ENCODE results near the gene SBNO2.
"Not testable (repeated sequence)": the region's sequence is repeated elsewhere in the genome, so short reads cannot be mapped to it uniquely, and the experiment has no call there.

SBNO2 gene

DNA sequence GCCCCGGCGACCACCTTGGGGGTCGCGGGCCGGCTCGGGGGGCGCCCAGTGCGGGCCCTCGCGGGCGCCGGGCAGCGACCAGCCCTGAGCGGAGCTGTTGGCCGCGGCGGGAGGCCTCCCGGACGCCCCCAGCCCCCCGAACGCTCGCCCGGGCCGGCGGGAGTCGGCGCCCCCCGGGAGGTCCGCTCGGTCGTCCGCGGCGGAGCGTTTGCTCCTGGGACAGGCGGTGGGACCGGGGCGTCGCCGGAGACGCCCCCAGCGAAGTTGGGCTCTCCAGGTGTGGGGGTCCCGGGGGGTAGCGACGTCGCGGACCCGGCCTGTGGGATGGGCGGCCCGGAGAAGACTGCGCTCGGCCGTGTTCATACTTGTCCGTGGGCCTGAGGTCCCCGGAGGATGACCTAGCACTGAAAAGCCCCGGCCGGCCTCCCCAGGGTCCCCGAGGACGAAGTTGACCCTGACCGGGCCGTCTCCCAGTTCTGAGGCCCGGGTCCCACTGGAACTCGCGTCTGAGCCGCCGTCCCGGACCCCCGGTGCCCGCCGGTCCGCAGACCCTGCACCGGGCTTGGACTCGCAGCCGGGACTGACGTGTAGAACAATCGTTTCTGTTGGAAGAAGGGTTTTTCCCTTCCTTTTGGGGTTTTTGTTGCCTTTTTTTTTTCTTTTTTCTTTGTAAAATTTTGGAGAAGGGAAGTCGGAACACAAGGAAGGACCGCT, 32.2 kb upstream of the SBNO2 start:
- DNase-seq, result no peak

DNA sequence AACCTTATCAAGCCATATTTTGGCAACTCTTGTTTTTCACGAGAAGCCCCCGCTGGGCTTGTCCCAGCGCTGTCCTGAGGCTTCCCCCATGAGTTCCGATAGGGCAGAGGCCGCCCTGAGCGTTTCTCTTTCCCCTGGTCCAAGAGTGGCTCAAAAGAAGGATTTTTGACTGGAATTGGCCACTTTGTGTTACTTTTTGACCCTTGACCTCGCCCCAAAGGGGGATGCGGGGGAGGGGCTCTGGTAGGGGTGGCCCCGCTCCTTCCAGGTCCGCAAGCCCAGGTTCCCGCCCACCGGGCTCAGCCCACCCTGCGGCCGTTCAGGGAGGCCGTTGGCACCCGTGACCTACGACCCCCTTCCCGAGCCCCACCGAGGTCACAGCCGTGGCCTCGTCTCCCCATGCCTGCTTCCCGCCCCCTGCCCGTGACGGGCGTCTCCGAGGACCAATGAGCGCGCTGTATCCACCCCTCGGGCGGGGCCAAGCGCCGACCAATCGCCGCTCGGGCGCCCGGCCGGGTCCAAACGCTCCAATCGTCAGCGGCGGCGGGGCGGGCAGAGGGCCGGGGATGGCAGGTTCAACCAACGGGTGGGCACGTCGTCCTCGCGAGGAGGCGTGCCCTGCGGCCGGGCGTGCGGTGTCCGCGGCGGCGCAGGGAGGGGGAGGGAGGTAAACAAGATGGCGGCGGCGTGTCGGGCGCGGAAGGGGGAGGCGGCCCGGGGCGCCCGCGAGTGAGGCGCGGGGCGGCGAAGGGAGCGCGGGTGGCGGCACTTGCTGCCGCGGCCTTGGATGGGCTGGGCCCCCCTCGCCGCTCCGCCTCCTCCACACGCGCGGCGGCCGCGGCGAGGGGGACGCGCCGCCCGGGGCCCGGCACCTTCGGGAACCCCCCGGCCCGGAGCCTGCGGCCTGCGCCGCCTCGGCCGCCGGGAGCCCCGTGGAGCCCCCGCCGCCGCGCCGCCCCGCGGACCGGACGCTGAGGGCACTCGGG, 31.3 kb upstream of the SBNO2 start, which contains the start of gene STK11:
TSS of gene STK11 (plus strand) at position 665 of the 986 bp plus-strand sequence. CDS start 1,136 bp downstream, outside the sequence.
- DNase-seq, result peak; percentile 98 to 99

DNA sequence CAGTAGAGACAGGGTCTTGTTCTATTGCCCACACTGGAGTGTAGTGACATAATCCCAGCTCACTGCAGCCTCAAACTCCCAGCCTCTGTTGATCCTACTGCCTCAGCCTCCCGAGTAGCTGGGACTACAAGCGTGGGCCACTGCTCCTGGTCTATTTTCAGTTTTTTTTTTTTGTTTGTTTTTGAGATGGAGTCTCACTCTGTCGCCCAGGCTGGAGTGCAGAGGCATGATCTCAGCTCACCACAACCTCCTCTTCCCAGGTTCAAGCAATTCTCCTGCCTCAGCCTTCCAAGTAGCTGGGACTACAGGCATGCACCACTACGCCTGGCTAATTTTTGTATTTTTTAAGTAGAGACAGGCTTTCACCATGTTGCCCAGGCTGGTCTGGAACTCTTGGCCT, 26.5 kb upstream of the SBNO2 start:
- DNase-seq, result not testable (repeated sequence)

DNA sequence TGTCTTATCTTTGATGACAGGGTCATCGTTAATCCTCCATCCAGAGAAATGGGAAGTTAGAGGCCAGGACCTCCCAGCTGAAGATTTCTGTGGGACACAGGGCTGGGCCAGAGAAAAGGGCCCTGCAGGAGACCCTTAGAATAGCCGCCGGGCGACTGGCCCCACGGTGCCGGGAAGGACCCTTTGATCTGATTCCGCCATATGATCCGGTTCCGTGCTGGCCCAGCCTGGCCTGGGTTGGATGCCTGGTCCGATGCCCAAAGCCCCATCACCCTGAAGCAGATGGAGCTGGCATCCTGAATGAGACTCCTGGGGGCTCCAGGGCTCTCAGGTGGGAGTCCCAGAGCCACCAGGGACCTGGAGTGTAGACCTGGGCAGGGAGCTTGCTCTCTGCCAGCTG, 25.5 kb upstream of the SBNO2 start:
- no peak for DNase-seq

DNA sequence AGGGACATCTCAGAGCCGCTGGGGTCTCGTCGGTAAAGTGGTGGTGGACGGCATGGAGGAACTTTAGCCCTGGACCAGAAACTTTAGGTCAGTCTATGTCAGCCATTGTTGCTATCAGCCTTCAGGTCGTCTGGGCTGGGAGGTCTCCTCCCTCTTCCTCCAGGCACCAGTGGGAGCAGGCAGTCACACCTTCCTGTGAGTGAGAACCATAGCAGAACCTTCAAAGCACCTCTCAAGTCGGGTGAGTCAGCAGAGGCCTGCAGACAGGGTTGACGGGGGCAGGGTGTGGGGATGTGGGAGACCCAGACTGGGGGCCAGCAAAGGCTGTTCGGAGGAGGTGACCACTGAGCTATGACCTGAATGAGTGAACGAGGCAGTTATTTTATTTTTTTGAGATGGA, 15.4 kb upstream of the SBNO2 start:
- peak; percentile 33 to 46 for DNase-seq

DNA sequence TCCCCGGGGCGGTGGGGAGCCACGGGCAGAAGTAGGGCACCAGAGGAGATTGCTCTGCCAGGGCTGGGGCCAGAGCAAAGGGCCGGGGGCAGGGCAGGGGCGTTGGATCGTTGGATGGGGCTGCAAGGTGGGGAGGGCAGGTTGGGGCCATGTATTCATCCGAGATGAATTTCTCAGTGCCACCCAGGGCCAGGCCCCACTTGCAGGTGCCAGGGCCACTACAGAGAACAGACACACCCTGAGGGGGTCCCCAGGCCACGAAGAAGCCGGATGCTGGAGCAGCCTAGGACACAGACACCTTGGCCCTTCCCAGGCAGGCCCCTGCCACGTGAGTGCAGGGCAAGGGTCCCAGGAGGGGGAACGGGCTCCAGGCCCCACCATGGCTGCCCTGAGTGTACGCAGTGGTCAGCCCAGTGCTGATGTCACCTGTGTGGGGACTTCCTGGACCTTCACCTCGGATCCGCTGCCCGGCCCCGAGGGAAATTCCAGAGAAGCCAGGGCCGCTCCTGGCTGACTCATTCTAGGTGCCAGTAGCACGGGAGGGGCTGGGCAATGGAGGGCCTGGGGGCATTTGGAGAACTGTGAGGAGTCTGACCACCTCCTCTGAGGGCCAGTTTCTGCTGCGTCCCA, 9.6 kb upstream of the SBNO2 start:
- no peak for DNase-seq

DNA sequence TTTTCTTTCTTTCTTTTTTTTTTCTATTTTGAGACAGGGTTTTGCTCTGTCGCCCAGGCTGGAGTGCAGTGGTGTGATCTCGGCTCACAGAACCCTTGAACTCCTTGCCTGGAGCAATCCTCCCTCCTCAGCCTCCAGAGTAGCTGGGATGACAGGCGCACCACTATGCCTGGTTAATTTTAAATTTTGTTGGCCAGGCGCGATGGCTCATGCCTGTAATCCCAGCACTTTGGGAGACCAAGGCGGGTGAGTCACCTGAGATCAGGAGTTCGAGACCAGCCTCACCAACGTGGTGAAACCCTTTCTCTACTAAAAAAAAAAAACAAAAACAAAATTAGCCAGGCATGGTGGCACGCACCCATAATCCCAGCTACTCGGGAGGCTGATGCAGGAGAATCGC, 8.7 kb upstream of the SBNO2 start:
- DNase-seq, result no peak

DNA sequence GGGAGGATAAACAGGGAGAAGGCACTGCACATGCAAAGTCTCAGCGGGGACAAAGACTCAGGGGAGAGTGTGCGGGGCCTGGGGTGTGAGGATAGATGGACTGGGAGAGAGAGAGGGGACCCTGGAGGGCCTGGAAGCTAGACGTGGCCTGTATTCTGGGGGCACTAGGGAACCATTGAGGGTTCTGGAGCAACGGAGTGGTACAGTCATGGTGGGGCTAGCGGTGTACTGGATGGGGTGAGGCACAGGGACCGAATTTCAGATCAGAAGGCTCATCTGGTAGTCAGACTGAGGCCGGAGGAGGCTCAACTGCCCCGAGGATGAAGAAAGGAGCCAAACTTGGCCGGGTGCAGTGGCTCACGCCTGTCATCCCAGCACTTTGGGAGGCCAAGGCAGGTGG, 8.0 kb upstream of the SBNO2 start:
- DNase-seq, result no peak

DNA sequence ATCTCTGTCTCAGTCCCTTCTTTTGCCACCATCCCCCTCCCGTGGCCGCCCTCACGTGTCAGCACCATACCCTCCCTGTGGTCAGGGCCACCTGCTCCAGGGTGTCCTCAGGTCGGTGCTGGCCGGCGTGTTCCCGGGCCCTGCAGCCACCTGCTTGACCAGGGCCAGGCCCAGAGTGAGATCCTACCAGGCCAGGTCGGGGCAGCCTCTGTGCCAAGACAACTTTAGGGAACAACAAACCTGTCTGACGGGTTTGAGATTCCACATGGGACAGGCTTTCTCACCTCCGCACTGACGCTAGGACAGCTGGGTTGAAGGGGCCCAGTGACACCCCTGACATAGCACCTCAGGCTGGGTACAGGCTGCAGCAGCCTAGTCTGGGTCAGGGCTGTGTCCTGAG, 7.5 kb upstream of the SBNO2 start:
- no peak for DNase-seq

DNA sequence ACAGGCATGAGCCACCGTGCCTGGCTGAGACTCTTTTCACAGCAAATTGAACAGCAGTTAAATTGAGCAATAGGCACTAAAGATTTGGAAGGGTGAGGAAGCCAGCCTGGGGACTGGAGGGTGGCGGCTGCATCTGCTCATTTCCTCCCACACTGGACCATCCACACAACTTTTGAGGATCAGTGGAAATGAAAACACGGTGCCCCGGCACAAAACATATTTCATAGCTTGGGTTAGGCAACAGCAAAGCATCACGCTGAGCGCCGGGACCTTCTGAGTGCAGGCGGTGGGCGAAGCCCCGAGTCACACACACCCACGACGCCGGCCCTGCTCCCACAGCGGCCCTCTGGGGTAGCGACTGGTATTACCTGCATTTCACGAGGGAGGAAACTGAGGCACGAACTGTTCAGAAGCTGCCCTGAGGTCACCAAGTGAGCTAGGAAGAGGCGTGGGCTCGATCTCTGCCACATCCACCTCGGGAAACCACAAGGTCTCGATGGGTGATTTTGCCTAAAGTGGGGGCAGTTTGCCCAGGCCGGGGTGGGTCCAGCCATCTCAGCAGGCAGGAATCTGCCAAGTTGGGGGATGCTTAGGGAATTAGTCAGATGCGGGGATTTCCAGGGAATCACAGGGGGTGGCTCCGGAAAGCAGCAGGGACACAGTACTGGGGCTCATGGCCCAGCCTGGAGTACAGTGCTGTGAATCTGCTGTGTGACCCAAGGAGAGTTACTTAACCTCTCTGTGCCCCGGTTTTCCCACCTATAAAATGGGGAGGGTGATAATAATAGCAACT, 3.5 kb upstream of the SBNO2 start:
- no peak for DNase-seq

DNA sequence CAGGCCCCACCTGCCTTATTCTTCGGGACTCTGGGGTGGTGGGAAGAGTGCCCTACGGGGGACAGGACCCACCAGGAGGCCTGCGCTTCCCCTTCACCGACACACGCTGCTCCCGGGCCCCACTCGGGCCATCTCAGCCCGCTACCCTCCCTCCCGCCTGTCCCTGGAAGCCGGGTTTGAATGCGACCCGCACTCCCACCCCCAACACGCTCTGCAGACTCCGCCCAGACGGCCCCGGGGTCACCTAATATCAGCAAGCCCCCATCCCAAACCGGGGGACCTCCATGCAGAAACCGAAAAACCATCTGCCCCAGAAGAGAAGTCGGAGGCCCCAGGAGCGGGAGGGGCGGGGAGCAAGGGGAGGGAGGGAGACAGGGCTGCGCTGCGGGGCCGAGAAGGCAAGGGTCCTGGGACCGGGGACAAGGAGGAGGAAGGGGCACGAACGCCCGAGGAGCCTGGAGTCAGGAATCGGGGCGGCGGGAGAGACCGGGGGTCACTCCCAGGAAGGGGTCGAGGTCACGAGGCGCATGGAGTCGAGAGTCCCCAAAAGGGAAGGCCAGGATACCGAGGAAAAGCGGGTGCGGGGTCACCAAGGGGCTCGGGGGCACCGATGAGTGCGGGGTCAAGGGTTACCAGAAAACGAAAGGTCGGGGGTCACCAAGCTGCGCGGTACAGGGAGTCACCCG, 766 bp downstream of the SBNO2 start:
- peak in 1 of 2 donors; percentile 33 for DNase-seq

DNA sequence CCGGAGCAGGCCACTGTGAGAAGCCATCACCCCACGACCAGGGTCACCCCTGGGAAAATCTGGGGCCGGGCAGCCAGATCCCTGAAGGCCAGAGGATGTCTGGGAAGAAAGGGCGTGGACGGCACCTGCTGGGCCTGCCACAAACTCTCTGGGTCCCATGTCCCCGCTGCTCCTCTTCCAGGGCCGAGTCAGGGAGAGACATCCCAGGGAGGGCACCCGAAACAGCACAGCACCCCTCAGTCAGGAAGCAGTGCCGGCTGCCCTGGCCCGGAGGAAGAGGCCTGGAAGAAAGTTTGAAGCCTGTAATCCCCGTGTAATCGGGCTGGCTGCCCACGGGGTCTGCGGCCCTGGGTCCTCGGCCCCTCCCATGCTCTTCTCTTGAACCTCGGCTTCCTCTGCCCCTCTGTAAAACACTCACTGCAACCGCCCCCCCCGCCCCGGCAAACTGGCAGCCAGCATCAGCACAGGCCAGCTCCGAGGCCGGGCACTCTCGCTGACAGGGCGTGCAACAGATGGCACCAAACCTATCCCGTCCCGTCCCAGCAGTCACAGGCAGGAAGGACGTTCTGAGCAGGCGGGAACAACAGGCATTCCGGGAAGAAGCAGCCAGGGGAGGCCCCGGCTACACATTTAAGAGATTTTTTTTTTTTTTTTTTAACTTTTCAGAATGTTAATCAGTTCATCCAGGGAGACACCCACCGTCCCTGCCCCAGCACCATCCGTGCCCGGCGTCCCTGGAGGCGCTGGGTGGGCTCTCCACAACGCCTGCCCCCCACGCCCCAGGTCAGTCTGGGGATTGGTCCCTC, 1.5 kb downstream of the SBNO2 start:
- no peak for DNase-seq

DNA sequence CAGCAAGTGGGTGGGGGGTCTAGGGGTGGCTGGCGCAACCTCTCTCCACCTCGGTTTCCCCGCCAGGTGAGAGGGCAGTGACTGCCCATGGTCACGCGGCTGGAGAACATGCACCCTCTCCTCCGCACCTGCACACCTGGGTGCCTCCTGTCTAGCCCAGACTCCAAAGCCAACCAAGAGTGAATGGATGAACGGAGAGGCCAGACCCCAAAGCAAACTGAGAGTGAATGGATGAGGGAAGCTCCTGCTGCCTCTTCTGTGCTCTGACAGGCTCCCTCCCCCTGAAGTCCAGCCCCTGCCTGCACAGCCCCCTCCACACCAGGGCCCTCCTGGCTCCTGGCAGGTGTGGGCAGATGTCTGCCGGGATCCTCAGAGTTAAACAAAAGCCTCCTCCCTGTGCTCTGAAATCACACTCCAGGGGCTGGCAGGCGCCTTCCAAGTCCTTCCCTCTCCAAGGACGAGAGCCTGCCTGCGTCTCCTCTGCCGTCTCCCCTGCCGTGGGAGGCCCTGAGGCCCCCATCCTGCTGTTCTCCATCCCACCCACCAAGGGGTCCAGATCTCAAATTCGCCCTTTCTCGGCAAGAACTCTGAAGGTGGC, 2.2 kb downstream of the SBNO2 start:
- no peak for DNase-seq

DNA sequence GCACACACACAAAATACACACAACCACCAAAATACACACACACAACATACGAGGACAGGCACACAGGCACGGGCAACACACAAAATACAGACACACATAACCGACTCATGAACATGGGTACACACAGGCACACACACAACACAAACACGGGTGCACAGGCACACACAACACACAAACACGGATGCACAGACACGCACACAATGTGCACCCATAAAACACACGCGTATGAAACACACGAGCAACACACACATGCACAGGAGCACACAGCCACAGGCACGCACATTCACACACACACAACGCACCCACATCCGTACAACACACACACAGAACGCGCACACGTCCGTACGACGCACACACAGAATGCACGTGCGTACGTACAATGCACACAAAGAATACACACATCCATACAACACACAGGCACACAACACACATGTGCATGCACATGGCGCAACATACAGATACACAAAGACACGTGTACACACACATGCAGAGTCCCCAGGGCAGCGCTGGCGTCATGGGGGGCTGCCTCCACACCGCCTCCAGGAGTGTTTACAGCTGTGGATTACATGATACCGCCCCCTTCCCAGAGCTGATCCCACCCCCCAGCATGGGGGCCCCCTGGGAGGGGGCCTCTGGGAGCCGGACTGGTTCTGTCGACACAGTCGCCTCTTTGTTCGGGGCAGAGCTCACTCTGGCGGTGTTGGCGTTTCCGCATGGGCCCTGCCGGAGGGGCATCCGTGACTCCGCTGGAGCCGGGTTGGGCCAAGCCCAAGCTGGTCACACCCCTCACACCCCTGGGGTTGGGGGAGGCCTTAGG, 2.9 kb downstream of the SBNO2 start:
- DNase-seq, result no peak

DNA sequence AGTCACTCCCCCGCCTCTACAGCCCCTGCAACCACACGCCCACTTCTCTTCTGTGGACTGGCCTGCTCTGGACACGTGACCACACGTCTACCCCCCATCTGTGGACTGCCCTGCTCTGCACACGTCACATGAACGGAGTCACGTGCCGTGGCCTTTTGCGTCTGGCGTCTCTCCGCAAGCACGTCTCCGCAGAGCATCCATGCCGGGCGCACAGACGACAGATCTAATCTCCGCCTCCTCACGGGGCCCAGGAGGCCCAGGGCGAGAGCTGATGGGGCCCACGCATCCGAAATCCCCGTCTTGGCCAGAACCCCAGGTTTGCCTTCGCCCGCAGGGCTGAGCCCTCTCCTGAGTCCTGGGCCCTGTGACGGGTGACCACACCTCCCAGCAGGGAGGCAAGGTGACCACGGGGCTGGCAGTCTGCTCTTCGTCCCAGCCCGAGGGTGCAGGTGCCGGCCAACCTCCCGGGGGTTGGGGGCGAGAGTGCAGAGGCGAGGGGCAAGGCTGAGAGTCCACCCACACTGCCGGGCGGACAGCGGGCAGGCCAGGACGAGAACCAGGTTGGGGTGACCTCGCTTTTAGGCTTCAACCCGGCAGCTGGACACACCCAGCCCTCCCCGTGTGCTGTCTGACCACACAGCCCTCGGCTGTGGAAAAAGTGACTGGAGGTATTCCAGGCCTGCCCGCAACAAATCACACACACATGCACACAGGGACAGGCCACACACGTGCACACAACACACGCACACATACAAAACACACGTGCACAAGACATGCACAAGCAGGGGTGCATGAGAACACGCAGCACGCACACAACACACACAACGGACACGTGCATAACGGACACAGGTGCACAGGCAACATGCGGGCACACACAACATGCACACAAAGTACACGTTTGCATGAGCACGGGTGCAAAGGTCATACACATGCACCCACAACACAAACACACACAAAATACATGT, 3.9 kb downstream of the SBNO2 start:
- no peak for DNase-seq

DNA sequence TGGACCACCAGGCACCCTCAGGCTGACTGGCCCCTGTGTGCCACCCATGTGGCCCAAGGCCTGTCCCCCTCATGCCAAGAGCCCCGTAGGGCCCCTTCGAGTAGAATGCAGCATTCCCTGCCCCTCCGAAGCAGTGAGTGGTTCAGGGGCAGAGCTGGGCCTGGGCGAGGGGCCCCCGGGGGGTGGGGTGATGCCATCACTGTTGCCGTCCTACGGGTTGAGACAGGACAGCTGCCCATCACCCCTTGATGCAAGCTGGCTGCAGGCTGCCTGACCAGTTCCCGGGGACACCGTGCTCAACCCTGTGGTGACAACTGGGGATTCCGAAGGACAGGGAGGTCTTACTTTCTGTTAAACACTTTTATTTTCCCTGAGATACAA, 4.7 kb downstream of the SBNO2 start:
- no peak for DNase-seq

DNA sequence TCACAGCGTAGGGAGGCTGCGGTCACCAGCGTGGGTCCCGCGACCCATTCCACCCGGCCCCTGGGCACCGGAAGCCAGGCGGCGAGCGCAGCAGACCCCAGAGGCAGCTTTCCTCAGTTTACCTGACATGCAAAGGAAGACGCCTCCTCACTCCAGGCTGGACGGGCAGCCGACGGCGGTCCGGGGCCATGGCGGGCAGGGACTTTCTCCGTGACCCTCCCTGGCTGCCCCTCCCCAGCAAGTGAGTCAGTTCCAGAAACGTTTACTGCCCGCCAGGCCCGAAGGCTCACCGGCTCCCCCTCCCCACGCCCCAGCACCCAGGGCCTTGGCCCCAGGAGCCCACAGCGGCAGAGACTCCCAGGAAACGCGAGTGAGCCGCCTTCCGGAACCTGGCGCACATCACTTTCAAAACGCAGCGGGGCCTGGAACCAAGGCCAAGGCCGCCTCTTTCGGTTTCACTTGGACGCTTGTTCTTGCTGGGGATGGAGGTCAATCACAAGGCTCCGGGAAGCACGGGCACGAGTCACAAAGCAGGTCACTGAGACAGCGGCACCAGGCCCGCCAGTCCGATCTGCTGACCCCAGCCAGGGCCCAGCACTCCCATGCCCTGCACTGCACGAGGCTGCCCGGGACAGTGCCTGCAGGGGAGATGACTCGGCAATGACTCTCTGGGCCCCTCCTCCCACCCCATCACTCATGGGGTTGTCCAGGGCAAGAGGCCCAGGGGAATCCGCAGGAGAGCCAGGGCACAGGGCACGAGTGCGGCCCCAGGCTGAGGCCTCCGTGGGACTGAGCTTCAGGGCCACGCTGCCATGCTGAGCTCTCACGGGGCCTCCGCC, 5.3 kb downstream of the SBNO2 start:
- DNase-seq, result no peak

Measured in CD4-positive, alpha-beta T cell treated with Interleukin-4 for 1 hour (primary cell).